Activated CD4-positive, alpha-beta T cell treated with anti-CD3 and anti-CD28 coated beads for 1 hour (primary cell): ENCODE measurements around the gene PTGR1.
"Not testable (repeated sequence)": the region's sequence is repeated elsewhere in the genome, so short reads cannot be mapped to it uniquely, and the experiment has no call there.

Source experiments
- DNase-seq: peaks from one replicate; pipeline ENCODE4 v3.0.0-alpha.2; 2020

Gene PTGR1

DNA sequence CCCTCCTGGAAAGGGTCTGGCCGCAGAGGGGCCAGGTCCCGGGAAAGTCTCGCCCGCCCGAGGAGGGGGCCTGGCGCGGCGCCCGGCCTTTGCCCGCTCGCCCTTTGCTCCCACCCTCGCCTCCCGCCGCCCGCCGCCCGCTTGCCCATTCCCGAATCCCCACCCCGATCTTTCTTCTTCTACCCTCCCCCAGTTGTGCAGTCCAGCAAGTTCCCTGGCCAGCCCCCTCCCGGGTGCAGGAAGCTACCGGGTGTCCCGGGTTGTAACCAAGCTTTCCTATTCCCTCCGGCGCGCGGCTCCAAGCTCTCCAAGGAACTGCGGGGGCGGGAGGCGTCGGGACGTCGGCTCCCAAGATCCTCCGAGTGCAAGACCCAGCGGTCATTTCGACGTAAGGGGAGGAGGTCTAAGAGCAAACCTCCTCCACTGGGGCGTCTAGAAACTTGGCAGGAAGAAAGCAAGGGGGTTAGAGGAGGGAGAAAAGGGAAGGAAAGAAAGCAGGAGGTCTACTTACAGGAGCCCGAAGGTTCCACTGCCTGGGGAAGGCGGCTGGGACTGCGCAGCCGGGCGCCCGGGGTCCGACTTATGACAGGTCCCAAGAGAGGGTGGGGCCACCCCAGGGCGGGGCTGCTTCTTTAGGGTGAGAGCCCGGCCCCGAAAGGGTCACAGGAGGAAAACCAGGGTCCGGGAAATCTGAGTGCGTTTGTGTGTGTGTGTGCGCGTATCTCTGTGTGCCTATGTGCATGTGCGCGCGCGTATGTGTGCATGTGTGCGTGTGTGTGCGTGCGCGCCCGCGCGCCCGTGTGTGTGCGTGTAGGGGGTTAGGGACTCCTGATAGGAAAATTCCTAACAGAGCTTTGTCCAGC is at the start of gene PTGR1:
Gene PTGR1 (minus strand): TSS at position 556 of the 863 bp plus-strand sequence. CDS start 2,225 bp downstream, outside the sequence.
- no peak for DNase-seq

DNA sequence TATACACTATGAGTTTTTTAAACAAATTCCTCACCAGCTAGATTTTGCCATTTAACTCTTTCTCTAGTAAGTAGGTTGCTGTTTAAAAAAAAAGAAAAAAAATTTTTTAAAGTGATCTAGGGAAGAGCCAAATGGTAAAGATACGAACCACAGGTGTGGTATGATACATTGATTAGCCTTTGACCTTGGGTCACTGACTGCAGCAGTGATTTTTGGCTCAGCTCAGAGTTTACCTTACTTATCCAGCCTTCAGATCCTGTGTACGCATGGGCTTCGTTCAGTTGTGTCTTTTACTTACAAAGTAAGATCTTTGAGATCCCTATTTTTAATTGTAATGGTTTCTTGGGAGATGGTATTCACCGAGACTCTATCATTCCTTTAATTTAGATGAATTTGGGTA is 49.6 kb upstream of the PTGR1 start:
- no peak for DNase-seq

DNA sequence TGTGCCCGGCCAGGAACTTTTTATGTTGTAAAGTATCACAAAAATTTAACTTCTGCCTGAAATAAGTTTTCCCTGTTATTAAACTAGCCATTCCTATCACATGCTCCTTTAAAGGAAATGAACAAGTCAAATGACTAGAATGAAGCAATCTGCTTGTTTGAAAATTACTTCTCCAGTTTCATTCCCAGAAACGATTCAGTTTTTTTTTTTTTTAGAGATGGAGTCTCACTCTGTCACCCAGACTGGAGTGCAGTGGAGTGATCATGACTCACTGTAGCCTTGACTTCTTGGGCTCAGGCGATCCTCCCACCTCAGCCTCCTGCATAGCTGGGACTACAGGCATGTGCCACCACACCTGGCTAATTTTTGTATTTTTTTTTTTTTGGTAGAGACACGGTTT is 48.6 kb upstream of the PTGR1 start:
- DNase-seq: no peak

DNA sequence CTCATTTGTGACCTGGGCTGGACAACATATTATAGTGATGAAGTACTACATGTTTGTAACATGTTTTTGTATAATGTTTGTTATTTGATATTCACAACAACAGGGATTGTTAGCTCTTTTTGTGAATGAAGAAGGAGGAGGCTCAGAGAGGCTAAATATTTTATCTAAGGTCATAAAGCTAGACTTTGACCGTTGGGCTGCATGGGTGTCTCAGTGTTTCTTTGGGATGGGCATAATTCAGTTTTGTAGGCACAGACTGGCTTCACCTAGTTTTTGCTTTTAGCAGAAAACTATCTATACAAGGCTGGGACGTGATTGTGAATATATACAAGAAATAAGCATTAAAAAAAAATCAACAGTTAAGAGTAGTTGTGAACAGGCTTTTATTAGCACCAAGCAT is 47.0 kb upstream of the PTGR1 start:
- DNase-seq: no peak

DNA sequence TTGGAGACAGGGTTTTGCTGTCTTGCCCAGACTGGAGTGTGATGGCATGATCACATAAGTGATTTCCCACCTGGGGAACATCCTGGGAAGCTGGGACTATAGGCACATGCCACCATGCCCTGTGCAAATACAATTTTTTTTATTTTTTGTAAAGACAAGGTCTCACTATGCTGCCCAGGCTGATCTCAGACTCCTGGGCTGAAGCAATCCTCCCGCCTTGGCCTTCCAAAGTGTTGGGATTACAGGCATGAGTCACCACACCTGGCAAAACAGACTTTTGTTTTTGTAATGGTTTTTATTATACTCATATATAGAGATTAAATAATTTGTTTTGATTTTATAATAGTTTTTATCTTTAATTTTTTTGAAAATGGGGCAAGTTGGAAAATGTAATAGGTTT is 46.4 kb upstream of the PTGR1 start:
- no peak for DNase-seq

DNA sequence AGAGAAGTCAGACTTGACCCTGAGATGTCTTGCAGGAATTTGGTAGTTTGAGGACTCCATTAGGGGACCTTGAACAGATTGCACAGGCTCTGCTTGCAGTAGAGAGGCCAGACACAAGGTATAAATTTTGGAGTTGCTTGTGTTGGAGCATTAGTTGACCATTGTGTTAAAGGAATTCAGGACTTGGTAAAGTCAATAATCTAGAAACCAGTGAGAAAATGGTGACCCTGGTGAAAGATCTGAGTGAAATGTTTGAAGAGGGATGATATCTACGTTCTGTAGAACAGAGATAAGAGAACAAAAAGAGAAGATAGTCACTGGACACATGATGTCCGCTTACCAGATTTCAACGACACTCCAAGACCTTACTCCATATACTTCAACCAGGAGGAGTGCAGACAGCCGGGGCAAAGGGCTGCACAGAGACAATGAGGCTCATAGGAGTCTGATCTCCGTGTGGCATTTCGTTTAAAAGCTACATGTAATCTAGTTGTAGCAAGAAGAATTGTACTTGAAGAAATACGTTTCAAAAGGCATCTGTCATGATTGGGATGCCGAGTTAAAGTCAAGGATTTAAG is 44.8 kb upstream of the PTGR1 start:
- no peak for DNase-seq

DNA sequence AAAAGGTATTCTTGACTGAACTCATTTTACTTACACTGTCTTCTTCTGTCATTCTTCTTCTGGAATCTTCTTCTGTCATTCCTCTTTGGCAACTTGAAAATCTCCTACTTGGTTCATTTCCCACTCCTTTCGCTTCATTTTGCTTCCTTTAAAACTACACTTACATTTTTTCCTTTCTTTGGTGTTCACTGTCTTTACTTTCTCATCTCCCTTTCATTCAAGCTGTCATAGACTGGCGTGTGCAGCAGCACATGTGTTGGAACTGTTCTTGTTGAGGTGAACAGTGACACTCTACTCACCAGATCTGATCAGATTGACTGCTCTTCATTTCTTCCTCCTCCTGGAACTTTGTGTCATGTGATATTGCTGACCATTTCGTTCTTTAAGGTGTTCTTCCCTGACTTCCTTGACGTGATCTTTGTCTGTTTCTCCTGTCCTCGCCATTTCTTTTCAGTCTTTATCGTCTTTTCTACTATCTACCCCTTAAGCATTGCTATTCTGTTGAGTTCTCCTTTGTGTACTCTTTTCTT is 38.0 kb upstream of the PTGR1 start:
- DNase-seq: no peak

DNA sequence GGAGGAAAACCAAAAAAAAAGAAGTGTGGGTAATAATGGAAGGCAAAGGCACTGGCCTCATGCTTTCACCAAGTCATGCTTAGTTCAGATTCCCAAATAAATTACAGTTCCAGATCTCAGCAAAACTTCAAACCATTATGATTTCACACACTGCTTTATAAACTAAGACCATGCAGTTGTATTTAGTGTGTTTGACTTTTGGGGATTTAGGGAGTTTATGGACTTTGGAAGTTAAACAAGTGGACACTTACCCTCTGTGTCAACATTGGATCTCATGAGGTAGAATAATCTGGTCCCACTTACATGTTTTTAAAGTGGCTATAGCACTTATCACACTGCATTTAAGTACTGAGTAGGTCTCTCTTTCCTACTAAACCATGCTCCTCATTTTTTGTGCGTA is 35.4 kb upstream of the PTGR1 start:
- DNase-seq: no peak

DNA sequence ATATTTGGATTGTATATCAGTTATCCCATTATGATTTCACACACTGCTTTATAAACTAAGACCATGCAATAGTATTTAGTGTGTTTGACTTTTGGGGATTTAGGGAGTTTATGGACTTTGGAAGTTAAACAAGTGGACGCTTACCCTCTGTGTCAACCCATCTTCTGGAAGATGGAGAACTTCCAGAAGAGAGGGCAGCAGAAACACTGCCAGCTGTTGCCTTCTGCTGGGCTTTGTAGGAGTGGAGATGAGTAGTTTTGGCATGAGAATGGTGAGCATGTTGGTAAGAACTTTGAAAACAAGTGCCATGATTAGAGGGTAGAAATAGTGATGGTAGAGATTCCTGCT is 33.9 kb upstream of the PTGR1 start:
- no peak for DNase-seq

DNA sequence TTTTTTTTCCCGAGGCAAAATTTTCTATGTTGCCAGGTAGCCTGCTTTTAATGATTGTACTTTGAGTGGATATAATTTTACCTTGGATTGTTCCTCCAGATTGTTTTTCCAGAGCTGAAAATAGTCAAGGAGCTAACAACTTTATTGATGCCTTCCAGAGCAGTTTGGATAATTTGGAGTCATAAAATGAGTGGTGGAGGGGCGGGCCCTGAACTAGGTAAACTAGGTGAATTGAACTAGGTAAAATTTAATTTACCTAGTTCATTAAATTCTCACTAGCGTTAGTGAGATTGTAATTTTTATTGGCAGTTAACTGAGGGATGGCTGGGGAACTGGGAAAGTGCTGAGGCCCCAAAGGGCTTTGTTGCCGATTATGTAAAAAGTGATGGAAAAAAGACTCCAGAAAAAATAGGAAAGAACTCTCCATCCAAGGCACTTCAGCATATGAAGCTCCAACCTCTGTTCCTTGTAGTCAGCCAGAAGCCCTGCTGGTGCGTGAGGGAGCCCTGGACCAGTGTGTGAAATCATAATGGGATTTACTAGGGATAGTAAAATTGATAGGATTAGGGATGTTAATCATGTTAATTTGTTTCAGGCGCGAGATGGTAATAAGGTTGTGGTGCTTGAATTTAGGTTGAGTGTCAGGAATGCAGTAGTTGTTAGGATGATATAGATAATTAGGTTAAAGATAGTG is 33.4 kb upstream of the PTGR1 start:
- DNase-seq: no peak

DNA sequence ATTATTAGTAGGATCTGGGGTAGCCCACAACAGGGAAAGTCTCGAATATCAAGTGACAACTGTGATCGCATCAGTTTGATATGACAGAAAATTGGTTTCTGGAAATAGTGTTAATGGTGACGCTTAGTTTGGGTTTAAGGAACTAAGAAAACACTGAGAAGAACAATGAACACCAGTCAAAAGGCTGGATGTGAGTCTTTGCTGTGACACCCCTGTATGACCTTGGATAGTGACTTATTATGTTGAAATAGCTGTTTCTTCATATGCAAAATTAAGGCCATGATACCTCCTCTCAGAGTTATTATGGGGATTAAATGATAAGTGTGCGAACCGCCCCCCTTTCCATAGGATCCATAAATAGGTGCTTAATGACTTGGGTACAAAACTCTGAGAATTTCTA is 32.6 kb upstream of the PTGR1 start:
- DNase-seq: no peak

DNA sequence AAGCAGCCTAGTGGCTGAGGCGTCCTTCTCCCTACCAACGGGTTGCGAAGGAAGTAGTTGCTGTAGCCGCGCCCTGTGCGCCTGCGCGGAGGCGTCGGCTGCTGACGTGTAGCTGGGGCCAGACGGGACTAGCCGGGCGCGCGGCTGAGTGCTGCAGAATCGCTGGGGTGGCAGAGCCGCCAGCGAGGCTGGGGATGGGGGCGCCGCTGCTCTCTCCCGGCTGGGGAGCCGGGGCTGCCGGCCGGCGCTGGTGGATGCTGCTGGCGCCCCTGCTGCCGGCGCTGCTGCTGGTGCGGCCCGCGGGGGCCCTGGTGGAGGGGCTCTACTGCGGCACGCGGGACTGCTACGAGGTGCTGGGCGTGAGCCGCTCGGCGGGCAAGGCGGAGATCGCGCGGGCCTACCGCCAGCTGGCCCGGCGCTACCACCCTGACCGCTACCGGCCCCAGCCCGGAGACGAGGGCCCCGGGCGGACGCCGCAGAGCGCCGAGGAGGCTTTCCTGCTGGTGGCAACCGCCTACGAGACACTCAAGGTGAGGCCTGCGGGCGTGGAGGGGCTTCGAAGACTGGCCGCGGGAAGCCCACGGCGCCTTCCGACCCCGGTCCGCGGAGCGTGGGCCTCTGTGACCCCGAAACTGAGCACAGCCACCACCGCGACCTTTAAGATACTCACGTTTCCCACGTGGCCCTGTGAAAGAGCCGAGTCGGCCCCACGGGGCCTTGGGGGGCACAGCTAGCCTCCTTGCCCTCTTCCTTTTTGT is 31.9 kb upstream of the PTGR1 start, which contains the start of gene DNAJC25:
Gene DNAJC25 (plus strand): TSS at position 121 of the 758 bp plus-strand sequence. CDS start 74 bp downstream, at position 195.
- DNase-seq: peak; percentile 96

DNA sequence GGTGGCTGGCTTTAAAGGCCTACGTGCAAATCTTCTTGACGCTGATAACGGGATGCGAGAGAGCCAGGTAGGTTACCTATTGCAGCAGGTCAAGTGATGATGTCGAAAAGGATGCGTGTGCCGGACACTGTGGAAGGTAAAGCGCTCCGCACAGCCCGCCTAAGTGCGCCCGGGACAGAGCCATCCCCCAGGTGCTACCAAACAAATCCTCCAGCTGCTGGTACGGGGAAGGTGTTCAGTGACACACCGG is 31.4 kb upstream of the PTGR1 start:
- no peak for DNase-seq

DNA sequence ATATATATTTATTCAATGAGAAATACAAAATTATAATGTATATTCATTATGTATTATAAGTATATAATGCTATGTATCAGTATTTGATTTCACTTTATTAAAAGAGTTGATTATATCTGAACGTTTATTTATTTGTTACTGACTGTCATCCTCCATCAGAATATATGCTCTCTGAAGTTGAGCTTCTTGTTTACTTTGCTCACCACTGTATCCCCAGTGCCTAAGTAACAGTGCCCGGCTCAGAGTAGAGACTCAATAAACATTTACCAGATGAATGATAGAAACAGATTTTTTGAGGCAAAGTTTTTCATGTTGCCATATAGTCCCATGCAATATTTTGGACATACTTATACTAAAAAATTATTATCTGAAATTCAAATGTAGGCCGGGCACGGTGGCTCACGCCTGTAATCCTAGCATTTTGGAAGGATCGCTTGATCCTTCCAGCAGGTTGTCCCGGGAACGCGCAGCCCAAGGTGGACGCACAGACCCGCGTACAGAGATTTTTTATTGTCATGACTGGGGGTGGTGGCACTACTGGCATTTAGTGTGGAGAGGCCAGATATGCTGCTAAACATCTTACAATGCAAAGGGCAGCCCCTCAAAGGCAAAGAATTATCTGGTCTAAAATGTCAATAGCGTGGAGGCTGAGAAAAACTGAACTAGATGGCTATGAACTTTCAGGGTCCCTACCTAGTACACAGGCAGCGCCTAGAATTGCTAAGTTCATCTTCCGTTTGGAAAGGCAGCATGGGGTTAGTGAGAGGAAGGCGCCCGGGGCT is 30.9 kb upstream of the PTGR1 start:
- DNase-seq: no peak

DNA sequence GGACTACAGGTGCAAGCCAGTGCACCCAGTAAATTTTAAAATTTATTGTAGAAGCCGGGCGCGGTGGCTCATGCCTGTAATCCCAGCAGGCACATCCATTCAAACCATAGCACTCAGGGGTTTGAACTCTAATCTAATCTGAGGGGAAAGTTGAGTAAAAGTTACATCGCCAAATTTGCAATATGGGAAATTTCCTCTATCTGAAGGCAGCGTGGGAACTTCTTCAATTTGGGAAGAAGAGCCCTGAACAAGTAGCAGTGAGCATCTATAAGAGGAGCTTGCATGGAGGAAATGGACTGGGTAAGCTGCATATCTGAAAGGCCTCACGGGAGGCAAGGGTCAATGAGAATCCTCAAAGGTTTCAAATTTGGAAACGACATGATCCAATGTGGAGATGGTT is 29.0 kb upstream of the PTGR1 start:
- DNase-seq: no peak

DNA sequence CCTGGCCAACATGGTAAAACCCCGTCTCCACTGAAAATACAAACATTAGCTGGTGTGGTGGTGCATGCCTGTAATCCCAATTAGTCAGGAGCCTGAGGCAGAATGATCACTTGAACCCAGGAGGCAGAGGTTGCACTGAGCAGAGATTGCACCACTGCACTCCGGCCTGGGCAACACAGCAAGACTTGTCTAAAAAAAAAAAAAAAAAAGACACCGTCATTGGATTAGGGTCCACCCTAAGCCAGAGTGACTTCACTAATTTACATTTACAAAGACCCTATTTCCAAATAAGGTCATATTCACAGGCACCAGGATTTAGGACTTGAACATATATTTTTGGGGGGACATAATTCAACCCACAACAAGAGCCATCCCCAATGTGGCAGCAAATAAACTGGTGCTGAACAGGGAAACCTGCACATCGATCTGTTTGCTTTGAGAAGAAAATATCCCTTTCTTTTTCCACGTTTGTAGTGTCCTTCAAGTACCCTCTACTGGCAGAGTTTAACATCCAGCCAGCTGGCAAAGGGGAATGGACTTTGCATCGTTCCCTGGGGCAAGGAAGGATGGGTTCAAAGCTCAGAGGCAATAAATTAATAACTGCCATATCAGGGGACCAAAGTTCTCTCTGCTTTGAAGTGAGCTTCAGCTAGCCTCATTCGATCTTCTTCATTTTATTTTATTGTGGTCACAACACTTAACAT is 28.0 kb upstream of the PTGR1 start:
- no peak for DNase-seq

DNA sequence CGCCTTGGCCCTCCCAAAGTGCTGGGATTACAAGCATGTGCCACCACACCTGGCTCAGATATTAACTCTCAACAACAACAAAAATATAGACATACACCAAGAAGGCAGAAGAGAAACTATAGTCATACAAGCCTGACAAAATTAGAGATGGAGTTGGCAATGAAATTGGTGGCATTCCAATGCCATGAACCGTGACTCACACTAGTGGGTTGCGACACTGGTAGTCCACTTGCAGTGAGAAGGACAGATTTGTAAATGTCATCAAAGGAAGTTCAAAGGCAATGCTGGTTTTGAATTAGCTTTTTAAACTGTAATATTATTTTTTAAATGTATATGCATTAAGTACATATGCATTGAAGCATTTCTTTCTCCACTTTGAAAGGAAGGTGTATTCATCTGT is 23.2 kb upstream of the PTGR1 start:
- DNase-seq: no peak

DNA sequence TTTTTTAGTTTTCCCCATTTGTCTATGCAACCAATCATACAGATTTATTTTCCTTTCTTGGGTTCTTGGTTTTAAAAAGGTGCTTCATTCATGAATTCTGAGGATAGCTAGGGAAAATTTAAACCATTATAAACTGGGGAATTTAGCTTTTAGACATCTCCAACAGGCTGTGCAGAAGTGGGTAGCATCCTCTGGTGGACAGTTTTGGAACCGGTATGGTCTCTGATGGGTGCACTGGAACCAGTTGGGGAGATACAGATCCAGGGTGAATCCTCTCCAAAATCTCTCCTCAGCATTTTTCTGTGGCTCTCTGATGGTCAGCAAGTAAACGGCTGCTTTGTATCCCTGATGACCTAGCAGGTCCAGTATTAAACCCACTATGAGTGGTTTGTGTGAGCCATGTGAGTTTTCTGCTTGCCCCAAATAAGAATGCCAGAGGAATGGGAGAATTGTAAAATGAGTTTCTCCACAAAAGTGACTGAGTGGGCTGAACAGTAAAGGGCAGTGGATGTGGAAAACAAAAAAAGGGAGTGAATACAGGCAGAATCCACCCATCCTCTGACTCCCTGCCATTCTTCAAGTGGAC is 22.5 kb upstream of the PTGR1 start:
- DNase-seq: no peak

DNA sequence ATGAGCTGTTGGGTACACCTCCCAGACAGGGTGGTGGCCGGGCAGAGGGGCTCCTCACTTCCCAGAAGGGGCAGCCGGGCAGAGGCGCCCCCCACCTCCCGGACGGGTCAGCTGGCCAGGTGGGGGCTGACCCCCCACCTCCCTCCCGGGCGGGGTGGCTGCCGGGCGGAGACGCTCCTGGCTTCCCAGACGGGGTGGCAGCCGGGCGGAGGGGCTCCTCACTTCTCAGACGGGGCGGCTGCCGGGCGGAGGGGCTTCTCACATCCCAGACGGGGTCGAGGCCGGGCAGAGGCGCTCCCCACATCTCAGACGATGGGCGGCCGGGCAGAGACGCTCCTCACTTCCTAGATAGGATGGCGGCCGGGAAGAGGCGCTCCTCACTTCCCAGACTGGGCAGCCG is 17.9 kb upstream of the PTGR1 start:
- DNase-seq: not testable (repeated sequence)

DNA sequence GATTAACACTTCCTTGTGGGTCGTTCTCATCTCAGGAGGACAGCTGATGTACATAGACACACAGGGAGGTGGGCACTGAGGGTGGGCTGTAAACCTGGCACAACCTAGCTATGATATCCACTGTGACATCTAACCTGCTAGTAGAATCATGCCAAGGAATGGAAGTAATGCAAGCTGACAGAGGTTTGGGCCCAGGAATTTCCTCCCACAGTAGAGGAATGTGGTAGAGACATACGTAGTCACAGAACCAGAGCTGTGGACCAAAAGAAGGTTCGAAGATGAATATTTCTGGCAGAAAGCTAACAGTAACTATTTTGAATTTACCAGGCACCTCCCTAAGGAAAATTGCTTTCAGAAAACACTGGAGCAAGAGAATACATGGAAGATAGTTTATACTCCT is 16.5 kb upstream of the PTGR1 start:
- no peak for DNase-seq

DNA sequence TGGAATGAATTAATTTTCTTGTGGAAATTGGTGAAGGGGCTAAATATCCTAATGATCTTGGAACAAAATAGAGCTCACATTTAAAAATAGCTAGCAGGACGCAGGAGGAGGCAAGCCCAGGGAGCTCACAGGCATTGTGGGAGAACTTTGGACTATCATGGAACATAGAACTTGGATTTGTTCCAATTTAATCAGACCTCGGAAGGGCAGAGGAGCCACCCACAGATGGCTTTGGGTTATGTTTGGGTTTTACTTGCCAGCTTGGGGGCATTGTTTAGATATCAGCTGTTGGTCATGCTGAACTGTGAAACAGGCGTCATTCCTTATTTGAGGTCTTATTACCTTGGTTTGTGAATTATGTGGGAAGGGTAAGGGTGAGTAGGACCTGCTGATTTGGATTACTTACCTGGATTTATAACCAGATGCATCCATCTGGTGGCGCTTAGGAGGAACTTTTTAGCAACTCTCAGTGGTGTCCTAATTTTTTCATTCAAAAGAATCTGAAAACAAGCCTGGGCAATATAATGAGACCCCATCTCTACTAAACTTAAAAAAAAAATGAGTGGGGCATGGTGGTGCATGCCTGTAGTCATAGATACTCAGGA is 14.1 kb upstream of the PTGR1 start:
- no peak for DNase-seq
